Ovary (tissue), 9 donors: ENCODE measurements around the gene CA10. TPM values are rescaled to one million over a fixed set of nuclear protein-coding genes. Genes with fewer than 3 reads are reported as not detected.

ENCODE experiments used
- DNase-seq, 5 donors: peaks; one replicate each; pipeline ENCODE4 v3.0.0-alpha.2; 2019 to 2020
- H3K27ac ChIP-seq, 2 donors: fragments of 200-600 bp; one replicate each; pipeline versions ENCODE4 v1.5.1 to v1.8.0; 2019 to 2022
- H3K27me3 ChIP-seq: fragments of 200-600 bp; one replicate; pipeline ENCODE4 v1.8.0; 2022
- H3K36me3 ChIP-seq: fragments of 200-600 bp; sonication (generic); one replicate; pipeline ENCODE4 v1.5.1; 2019
- H3K4me1 ChIP-seq: one replicate; pipeline ENCODE4 v1.8.1; 2013; ENCODE audit warnings: mild to moderate bottlenecking, moderate library complexity; ENCODE audit not compliant: insufficient read depth
- H3K4me3 ChIP-seq: fragments of 200-600 bp; sonication (generic); one replicate; pipeline ENCODE4 v1.5.1; 2017
- H3K9me3 ChIP-seq, 2 donors: fragments of 200-600 bp in 1 of 2; sonication (generic) in 1 of 2; one replicate each; pipeline versions ENCODE4 v1.5.1 to v1.8.1; 2013 to 2019; ENCODE audit warnings: mild to moderate bottlenecking in 1 of 2, moderate library complexity in 1 of 2
- EP300 ChIP-seq: sonication (generic); formaldehyde crosslinking; IDR thresholded peaks from one replicate; pipeline ENCODE4 v1.6.1; 2017; ENCODE audit warnings: antibody characterized with exemption
- POLR2A ChIP-seq: fragments of 450-650 bp; IDR thresholded peaks from one replicate; pipeline ENCODE4 v1.6.1; 2017; ENCODE audit warnings: antibody characterized with exemption, mild to moderate bottlenecking, moderate library complexity
- WGBS, 3 donors: extraction: QIAGEN DNeasy Blood & Tissue Kit in 1 of 3; methylation state at CpG; one replicate each; pipeline versions ENCODE4 v1.1.5 to v1.1.7; 2013 to 2017; 5-methylcytosine and 5-hydroxymethylcytosine counted together
- intact Hi-C, 4 donors: fragments of 100-400 bp; cut with DNase I; formaldehyde crosslinking; loops; one replicate each; pipeline versions ENCODE4 v1.11.0 to v1.15.1; 2022 to 2023
- polyA plus RNA-seq, 2 donors: library from polyadenylated mRNA; stranded (reverse); fragments of 200-250 nt in 1 of 2; fragments of 350-450 nt in 1 of 2; fragmentation: Illumina TruSeq in 1 of 2; extraction: RNeasy Lipid Tissue Mini Kit (QIAGEN cat#74804) in 1 of 2; gene quantifications; one replicate each; pipeline ENCODE4 v1.2.3, GENCODE V29; 2013 to 2014
- total RNA-seq, 7 donors: library from RNA; depleted of rRNA in 2 of 7; stranded (reverse); fragments of >200 nt in 2 of 7; fragmentation: NEBNext Ultra II Directional in 3 of 7; extraction: Animal tissue kit (Norgen Biotek cat#: 25700) in 3 of 7; gene quantifications; one replicate each; pipeline versions ENCODE4 v1.1.0 to v1.2.4, GENCODE V29; 2016 to 2023
- TF ChIP-seq, protein P1 (sequence below), 3 donors: fragments of 450-650 bp in 2 of 3; fragments of 200-600 bp in 1 of 3; IDR thresholded peaks; one replicate each; pipeline versions ENCODE4 v1.5.1 to v1.8.0; 2016 to 2022; ENCODE audit warnings: antibody characterized with exemption in 3 of 3, mild to moderate bottlenecking in 1 of 3
- donor health status: DM: no; HTN: no; CAD: no; lungs with moderate emphysema.
- donor health status: DM: no; HTN: no; CAD: no.
- donor health status: Bipolar disorder and iron deficiency.
- donor health status: DM: yes; HTN: yes; CAD: no.
- donor health status: DM: no; HTN: no; CAD: no.
- donor health status: DM: yes; HTN: yes; CAD: no.

CA10 gene
- total and polyA plus RNA-seq, 9 donors, result 0.34 to 4.3 (median 1.2) TPM; not detected in 2

DNA sequence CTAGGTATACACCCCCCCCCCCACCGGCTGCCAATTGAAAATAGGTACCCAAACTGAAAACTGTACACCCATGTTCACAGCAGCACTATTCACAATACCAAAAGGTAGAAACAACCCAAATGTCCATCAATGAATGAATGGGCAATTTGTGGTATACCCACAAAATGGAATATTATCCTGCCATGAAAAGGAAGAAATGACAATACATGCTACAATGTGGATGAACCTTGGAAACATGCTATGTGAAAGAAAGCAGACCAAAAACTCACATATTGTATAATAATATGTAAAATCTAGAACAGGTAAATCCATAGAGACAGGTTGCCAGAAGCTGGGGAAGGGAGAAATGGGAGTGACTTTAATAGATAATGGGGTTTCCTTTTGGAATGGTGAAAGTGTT lies 480.6 kb downstream of the CA10 start:
- TF ChIP-seq EP300 (no peak), POLR2A (no peak)
- Histone ChIP-seq H3K27me3 (no peaks in the 10 kb centered on the region), H3K27ac (no peak overlapping the region), H3K9me3 (no peaks in the 10 kb centered on the region), H3K4me1 (no peaks in the 10 kb centered on the region), H3K36me3 (no peaks in the 10 kb centered on the region), H3K4me3 (no peak overlapping the region)
- intact Hi-C loops, result no loop called here
- 94 to 100% (median 100%) methylated on average over 1 of the region's 1 CpG for WGBS, 3 donors
- DNase-seq, result no peak

DNA sequence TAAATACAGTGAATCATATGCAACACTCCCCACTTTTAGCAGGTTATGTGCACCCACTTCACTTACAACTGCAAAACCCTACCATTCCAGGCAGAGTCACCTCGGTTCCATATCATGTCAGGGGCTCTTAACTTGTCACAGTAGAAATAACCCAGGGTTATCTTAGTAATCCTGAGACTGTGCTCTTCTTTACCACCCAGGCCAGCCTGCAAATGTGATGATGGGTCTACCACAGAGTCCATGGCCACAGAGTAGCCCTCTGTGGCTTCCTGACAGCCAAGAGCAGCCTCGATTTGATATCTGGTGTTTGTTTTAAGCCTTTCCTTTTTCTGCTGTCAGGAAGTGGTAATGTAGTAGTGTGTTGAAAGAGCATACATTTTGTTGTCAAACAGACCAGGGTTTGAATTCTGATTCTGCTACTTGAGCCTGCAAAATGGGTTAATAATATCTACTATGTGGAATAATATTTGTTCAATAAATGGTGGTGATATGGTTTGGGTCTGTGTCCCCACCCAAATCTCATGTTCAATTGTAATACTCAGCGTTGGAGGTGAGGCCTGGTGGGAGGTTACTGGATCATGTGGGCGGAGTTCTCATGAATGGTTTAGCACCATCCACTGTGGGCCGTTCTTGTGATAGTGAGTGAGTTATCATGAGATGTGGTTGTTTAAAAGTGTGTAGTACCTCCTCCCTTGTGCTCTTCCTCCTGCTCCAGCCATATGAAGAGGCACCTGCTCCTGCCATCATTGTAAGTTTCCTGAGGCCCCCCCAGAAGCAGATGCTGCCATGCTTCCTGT lies 481.6 kb downstream of the CA10 start:
- Histone ChIP-seq H3K4me1 (no peaks in the 10 kb centered on the region), H3K9me3 (no peaks in the 10 kb centered on the region), H3K27me3 (no peaks in the 10 kb centered on the region), H3K36me3 (no peaks in the 10 kb centered on the region), H3K4me3 (no peak overlapping the region), H3K27ac (no peak overlapping the region)
- intact Hi-C loops, result no loop called here
- TF ChIP-seq POLR2A, result no peak
- TF ChIP-seq, protein P1, sequence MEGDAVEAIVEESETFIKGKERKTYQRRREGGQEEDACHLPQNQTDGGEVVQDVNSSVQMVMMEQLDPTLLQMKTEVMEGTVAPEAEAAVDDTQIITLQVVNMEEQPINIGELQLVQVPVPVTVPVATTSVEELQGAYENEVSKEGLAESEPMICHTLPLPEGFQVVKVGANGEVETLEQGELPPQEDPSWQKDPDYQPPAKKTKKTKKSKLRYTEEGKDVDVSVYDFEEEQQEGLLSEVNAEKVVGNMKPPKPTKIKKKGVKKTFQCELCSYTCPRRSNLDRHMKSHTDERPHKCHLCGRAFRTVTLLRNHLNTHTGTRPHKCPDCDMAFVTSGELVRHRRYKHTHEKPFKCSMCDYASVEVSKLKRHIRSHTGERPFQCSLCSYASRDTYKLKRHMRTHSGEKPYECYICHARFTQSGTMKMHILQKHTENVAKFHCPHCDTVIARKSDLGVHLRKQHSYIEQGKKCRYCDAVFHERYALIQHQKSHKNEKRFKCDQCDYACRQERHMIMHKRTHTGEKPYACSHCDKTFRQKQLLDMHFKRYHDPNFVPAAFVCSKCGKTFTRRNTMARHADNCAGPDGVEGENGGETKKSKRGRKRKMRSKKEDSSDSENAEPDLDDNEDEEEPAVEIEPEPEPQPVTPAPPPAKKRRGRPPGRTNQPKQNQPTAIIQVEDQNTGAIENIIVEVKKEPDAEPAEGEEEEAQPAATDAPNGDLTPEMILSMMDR (IDR thresholded peaks at IDR 0.05), result no peak
- WGBS, 3 donors, result 72 to 79% (median 78%) methylated on average over 5 of the region's 5 CpGs
- no peak for DNase-seq

DNA sequence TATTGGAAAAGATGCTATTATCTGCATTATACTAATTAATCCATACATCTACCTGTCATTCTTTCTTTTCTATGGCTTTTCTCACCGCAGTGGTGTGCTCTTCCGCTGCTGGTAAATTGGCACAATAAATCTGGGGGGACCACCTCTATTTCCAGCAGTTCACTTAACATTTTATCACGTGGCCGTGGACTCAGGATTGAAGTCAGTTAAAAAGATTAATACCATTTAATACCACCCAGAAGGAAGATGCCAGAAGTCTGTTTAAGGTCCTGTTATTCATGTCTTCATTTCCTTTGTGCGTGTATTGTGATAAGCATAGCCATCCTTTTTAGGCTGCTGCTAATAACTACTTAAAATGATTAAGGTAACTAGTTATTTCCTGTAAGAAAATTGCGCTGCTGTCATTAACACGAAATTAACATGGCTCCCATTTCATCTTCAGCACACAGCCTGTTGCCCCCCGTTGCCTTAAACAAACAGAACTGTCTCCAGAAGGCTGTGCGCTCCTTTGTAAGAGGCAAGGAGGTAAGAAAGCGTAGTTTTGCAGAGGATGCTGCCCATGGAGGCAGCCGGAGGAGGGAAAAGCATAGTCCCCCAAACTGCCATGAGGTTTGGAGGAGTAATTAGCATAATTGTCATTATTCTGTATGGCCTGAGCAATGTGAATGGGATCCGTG lies 483.8 kb downstream of the CA10 start:
- no peak for DNase-seq
- TF ChIP-seq POLR2A (no peak), EP300 (no peak)
- TF ChIP-seq, protein P1 (IDR thresholded peaks at IDR 0.05), result no peak
- H3K27ac ChIP-seq, result no peak overlapping the region
- H3K9me3 ChIP-seq, result no peaks in the 10 kb centered on the region
- H3K27me3 ChIP-seq, result no peaks in the 10 kb centered on the region
- intact Hi-C loops, result no loop called here
- 71 to 76% (median 76%) methylated on average over 12 of the region's 12 CpGs for WGBS, 3 donors
- no peak overlapping the region for H3K4me3 ChIP-seq
- H3K36me3 ChIP-seq, result no peaks in the 10 kb centered on the region
- H3K4me1 ChIP-seq, result no peaks in the 10 kb centered on the region

DNA sequence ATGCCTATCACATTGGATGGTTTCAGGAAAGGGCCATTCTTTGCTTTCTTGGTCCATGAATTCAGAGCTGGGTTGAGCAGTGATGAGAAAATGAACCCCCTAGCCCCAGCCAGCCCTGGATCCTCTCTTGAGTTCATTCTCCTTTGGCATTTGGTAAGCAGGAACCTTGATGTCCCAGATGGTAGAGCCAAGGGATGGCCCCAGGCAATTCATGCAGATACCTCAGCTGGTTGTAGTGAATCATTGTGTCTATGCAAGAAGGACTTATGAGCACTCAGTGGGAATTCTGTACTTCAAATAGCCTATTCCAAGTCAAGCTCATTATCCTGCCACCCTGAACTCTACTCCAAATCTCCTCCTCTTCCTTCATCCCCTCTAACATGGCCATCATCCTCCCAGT lies 485.4 kb downstream of the CA10 start:
- Histone ChIP-seq H3K9me3 (no peaks in the 10 kb centered on the region), H3K36me3 (no peaks in the 10 kb centered on the region), H3K4me1 (no peaks in the 10 kb centered on the region), H3K27me3 (no peaks in the 10 kb centered on the region), H3K27ac (no peak overlapping the region), H3K4me3 (no peak overlapping the region)
- intact Hi-C loops, result loop anchor here in 1 of 4 donors (2.0 kb wide), 1 partner anchor 18 kb away; no protein-coding TSS in a partner anchor
- TF ChIP-seq POLR2A (no peak), EP300 (no peak)
- TF ChIP-seq, protein P1 (IDR thresholded peaks at IDR 0.05), result no peak
- DNase-seq, result no peak

DNA sequence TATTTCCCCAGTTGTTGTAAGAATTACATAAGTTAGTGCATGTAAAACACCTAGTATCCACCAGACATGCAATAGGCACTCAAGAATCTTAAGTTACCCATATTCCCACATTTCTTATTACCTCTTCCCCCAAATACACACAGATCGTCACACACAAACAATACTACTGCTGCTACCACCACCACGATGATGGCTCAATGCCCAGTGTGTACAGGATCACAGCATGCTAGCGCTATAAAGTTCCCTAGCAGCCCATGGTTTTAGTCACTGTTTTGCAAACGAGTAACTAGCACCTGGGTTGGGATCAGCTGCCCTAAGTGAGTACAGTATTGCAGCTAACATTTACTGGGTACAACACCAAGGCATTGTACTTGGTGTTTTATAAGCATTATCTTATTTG lies 486.4 kb downstream of the CA10 start:
- intact Hi-C loops, result loop anchor here in 1 of 4 donors (2.0 kb wide), 1 partner anchor 17 kb away; no protein-coding TSS in a partner anchor
- no peaks in the 10 kb centered on the region for H3K4me1 ChIP-seq
- H3K27me3 ChIP-seq, result no peaks in the 10 kb centered on the region
- no peak overlapping the region for H3K4me3 ChIP-seq
- DNase-seq, result no peak
- no peak for TF ChIP-seq EP300
- TF ChIP-seq, protein P1 (IDR thresholded peaks at IDR 0.05), result no peak
- no peak for TF ChIP-seq POLR2A
- 40 to 59% (median 44%) methylated on average over 4 of the region's 4 CpGs for WGBS, 3 donors
- H3K36me3 ChIP-seq, result no peaks in the 10 kb centered on the region
- no peaks in the 10 kb centered on the region for H3K9me3 ChIP-seq
- H3K27ac ChIP-seq, result no peak overlapping the region
